Measurements from ENCODE around the gene SMG7. TPM values are rescaled to one million over a fixed set of nuclear protein-coding genes. Genes with fewer than 3 reads are reported as not detected.

The SMG7 gene
- total and polyA plus RNA-seq, 2 donors (not counting 3 experiments of a cell fraction or from before 2014, with no cell fraction given), result 25.4 to 47.1 TPM

DNA sequence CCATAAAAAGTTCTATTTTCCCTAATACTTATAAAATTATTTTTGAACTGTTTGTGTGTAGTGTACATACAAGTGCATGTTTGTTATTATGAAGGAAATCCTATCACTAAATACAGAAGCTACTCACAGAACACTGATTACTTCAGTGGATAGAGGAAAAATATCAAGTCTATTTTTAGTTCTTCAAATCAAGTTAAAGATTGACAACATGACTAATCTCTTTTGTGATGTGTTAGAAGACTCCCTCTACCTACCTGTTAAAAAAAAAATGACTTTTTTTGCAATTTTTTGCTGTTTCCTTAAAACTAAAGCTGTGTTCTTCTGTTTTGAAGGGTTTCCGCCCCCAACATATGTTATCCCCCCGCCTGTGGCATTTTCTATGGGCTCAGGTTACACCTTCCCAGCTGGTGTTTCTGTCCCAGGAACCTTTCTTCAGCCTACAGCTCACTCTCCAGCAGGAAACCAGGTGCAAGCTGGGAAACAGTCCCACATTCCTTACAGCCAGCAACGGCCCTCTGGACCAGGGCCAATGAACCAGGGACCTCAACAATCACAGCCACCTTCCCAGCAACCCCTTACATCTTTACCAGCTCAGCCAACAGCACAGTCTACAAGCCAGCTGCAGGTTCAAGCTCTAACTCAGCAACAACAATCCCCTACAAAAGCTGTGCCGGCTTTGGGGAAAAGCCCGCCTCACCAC is 72.4 kb downstream of the SMG7 start:
- BruUV-seq (replicated peaks), result TSS peak; percentile 42
- ChIA-PET POLR2A (no interaction called here), CTCF (interaction anchor here (0.8 to 1.4 kb wide), 3 partner anchors 12 to 89 kb away, joined by 3 to 5 read pairs (median 3); no protein-coding TSS in a partner anchor)
- no peaks in the 10 kb centered on the region for H3K9me3 ChIP-seq (replicated peaks; ENCODE audit: control insufficient read depth, insufficient read depth, low read length)
- intact Hi-C loops (cut with micrococcal nuclease) (loop anchor here (5.0 kb wide), 1 partner anchor 143 kb away; no protein-coding TSS in a partner anchor), dilution Hi-C loops (cut with MboI; ENCODE audit: extremely low pct_ligation_motif_present, low sequenced_read_pairs) (no loop called here)
- TF ChIP-seq FOS (IDR thresholded peaks at IDR 0.05; ENCODE audit: borderline replicate concordance, insufficient read depth, low read length) (no peak), CTCF (IDR thresholded peaks at IDR 0.05; ENCODE audit: extremely low read depth in 1 of 2, insufficient read depth in 1 of 2, low read depth in 1 of 2, low read length in 2 of 2) (no peak), JUN (IDR thresholded peaks at IDR 0.05; ENCODE audit: borderline replicate concordance, insufficient read depth, insufficient read length, low read depth) (no peak), MYC (IDR thresholded peaks at IDR 0.05; ENCODE audit: low read depth, low read length) (no peak), MAX (IDR thresholded peaks at IDR 0.05; ENCODE audit: insufficient read depth, insufficient read length) (no peak), EZH2 (IDR thresholded peaks at IDR 0.05; ENCODE audit: borderline replicate concordance, low read depth, low read length, severe bottlenecking) (no peak), GATA2 (IDR thresholded peaks at IDR 0.05; ENCODE audit: insufficient read depth, insufficient read length, low read depth, low read length) (no peak), POLR2A (IDR thresholded peaks at IDR 0.05; ENCODE audit: low read depth, low read length) (no peak), POLR2AphosphoS5 (IDR thresholded peaks at IDR 0.05; ENCODE audit: insufficient read depth, low read depth, low read length) (no peak)
- peaks cover 18 to 28% of the 10 kb centered on the region in 2 experiments for H3K36me3 ChIP-seq (ENCODE audit: control insufficient read depth in 2 of 2, extremely low read depth in 1 of 2, insufficient read depth in 2 of 2, low read length in 2 of 2)
- H3K9ac ChIP-seq (replicated peaks; ENCODE audit: extremely low read depth, insufficient read depth, low read length), result no peak overlapping the region
- FAIRE-seq (no peak), DNase-seq (ENCODE audit: low read depth, low spot score) (no peak)
- H3K79me2 ChIP-seq (ENCODE audit: control insufficient read depth, insufficient read depth, low read length), result no peaks in the 10 kb centered on the region
- H4K20me1 ChIP-seq (replicated peaks; ENCODE audit: control insufficient read depth, extremely low read depth, insufficient read depth, low read length), result no peaks in the 10 kb centered on the region
- no peaks in the 10 kb centered on the region for H3K27me3 ChIP-seq (ENCODE audit: control insufficient read depth in 2 of 2, insufficient read depth in 2 of 2, low read length in 2 of 2)
- H3K9me1 ChIP-seq (replicated peaks; ENCODE audit: control insufficient read depth, extremely low read depth, insufficient read depth, low read length), result no peaks in the 10 kb centered on the region
- H3K4me1 ChIP-seq (ENCODE audit: control insufficient read depth, extremely low read depth, insufficient read depth, low read length), result no peaks in the 10 kb centered on the region
- H3K4me3 ChIP-seq (replicated peaks in 1 of 3; ENCODE audit: insufficient read depth in 1 of 3, low read depth in 1 of 3, low read length in 3 of 3), result no peak overlapping the region
- H2AFZ ChIP-seq (ENCODE audit: low read depth, low read length), result no peak overlapping the region
- no peak overlapping the region for H3K27ac ChIP-seq (ENCODE audit: insufficient read depth, low read depth, low read length)
- no peak overlapping the region for H3K4me2 ChIP-seq (ENCODE audit: insufficient read depth, low read length)
